ENCODE data around the gene RIPPLY2.
A peak's percentile ranks its signal among the peaks of the same experiment; 100 is the strongest.
"Not testable (repeated sequence)": the region's sequence is repeated elsewhere in the genome, so short reads cannot be mapped to it uniquely, and the experiment has no call there.

RIPPLY2 gene

DNA sequence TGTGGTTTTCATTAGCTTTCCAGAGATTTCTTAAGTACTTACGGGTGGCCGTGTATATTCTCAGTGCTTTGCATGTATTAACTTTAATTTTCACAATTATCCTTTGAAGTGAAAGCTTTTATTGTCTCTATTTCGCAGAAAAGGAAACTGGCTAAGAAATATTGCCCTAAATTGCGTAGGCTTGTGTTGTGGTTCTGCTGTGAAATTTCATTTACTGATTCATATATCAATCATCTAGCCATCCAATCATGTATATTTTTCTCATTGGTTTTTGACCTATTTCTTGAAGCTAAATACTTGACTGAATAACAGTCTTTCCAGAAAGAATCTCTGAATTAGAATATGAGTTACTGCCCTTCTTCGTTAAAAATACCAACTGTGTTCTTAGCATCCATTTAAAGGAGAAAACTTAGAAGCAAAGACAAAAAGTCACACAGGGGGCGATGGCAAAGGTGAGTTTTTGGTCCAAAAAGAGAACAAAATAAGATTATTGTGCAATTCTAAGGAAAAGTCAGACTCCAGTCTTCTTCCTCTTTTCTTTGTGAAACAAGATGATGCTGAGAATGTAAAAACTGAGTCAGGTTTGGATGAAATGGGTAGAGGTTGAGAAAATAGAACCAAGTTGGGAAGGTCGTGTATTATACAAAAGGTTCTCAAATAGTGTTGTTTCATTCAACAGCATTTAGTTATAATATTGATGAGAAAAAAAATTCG, 7.8 kb downstream of the RIPPLY2 start:
- peak; percentile 46 for DNase-seq

DNA sequence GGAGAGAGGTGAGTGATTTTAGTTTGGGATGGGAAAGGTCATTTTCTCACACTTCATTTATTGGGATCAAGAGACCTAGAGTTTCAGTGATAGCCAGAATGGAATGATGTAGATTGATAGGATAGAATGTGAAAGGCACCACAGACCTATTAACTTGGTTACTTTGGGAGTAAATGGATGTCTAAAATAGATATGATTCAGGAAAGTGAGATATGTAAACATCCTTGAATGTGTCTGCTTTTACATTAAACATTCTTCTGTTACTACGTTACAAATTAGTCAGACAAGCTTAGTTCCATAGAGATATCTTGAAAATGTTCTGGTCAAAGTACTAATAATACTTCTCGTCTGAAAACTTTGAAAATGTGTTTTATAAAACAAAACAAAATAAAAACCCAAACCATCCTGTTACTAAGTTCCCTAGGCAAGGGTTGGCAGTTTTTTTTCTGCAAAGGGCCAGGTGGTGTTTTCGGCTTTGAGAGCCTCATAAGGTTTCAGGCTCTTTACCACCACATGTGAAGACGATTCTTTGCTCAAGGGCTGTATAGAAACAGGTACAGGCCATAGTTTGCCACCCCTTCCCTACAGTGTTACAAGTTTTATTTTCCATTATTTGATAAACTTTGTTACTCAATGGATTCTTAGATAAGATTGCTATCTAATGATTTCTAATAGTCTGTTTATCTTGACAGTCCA, 9.8 kb downstream of the RIPPLY2 start:
- no peak for DNase-seq

DNA sequence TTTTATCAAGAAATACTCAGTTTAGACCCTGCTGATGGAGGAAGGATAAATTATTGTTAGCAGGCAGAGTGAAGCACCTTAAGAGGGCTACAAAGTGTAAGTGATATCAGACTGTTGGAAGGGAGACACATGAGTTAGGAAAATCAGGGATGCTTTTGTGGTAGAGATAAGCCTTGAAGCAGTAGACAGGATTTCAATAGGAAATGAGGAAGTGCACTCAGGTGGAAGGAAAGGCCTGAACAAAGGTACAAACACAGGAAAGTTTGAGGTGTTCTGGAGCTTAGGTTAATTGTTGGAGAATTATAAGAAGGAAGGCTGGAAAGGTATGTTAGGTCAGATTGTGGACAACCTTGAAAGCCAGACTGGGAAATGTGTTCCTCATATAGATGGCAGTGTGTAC, 13.9 kb downstream of the RIPPLY2 start:
- DNase-seq, result no peak

DNA sequence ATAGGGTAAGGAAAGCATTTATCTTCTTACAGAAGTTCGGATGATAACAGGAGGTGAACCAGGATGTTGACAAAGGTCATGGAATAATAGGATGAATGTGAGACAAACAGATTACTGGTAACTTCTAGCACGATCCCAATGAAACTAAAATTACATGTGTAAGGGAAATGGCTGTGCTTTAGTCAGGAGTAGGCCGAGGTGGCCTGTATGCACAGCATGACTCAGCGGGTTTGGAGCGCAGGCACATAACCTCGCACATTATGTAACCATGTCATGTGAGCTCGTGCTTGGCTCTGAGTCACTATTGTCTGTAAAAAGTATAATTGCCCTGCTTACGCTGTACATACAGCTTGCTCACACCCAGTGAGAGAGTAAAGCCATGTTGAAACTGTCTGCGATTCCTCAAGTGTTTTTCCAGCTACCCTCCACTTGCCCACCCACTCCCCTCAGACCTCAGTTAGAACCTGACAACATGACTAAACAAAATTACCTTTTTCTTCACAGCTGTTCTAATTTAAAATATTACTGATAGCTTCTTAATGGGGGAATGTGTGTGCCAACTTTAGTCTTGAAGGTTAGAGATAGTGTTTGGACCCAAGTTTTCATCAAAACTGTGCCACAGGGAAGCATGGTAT, 14.5 kb downstream of the RIPPLY2 start:
- DNase-seq, result peak; percentile 51

DNA sequence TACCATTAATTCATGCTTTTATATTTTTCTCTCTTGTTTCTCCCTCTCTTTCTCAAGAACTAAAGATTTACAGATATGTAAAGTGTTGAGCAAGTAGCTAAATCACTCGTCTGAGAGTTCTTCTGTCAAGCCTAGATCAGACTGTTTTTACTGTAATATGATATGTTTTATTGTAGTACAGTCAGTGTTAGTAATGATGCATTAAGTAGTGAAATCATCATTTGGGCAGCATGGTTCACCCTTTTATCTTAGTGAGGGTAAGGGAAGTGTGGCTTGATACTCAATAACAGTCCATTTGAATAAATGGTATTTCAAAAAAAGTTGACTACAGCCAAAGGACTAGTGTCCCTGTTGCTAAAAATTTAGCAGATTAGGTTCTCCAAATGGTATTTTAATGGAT, 15.5 kb downstream of the RIPPLY2 start:
- no peak for DNase-seq

DNA sequence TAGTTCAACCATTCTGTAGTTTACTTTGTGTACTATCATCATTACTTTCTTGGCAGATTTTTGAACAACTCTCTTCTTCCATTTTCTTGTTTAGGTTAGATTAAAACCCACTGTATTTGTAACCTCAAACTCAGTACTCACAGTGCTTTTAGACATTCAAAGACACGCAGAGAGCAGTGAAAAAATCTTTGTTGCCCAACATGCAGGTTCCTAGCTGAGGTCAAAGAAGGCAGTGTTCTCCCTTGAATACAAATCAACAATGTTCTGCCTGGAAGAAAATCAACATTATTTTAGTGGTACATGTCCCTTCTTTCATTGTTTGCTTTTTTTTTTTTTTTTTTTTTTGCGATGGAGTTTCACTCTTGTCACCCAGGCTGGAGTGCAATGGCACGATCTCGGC, 17.5 kb downstream of the RIPPLY2 start:
- DNase-seq, result no peak

DNA sequence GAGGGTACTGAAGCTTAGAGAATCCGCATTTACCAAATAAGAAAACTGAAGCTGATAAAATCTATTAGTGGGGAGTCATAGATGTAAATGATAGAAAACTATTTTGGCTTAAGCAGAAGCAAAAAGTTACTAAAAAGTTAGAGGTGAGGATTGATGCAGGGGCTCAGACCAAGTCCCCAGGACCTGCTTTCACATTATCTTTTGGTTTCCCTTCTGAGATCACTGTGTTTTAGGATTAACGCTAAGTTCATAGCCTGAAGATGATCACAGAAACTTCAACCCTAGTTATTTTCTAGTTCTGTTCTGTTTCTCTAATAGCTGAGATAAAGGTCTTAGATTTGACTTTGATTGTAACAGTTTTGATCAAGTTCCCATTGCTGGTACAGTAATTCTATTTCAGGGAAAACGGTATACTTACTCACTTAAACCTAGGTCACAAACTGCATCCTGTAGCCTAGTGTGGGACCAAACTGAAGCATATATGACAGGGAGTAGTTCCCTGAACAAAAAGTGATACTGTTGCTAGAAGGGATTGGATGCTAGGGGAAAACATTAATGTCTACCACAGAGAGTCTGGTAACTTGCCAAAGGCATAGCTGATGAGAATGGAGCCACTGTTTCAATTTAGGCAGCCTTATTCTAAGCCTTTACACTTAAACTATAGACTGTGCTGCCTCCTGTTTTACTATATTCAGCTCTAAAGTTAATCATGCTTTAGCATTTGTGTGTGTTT, 19.4 kb downstream of the RIPPLY2 start:
- no peak for DNase-seq

DNA sequence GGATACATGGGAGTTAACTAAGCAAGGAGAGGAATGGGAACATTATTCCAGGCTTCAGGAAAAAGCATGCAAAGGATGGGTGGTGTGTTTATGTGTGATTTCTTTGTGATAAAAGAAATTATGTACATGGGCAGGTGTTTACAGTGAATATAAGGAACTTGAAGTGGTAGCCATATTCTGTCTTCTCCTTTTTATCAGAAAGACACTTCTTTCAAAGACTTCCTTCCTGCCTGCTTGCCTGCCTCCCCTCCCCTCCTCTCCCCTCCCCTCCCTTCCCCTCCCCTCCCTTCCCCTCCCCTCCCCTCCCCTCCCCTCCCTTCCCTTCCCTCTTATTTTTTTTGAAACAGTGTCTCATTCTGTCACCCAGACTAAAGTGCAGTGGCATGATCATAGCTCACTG, 20.7 kb downstream of the RIPPLY2 start:
- DNase-seq, result peak; percentile 64

DNA sequence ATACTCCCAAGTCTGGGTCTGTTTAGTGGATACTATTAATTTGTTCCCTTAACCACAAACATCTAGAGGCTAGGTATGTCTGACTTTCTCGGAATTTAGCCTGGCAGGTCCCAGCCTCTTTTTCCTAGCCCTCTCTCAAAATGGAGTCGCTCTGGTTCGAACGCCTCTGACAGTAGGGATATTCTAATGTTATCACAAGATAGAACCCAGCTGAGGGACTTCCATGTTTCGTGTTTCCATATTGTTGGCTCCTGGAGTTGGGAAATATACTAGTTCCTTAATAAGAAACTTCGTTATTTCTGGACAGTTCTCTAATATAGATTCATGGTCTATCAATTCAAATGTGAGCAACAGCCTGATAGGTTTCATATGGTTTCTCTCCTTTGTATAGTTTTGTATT, 22.7 kb downstream of the RIPPLY2 start:
- DNase-seq, result no peak

DNA sequence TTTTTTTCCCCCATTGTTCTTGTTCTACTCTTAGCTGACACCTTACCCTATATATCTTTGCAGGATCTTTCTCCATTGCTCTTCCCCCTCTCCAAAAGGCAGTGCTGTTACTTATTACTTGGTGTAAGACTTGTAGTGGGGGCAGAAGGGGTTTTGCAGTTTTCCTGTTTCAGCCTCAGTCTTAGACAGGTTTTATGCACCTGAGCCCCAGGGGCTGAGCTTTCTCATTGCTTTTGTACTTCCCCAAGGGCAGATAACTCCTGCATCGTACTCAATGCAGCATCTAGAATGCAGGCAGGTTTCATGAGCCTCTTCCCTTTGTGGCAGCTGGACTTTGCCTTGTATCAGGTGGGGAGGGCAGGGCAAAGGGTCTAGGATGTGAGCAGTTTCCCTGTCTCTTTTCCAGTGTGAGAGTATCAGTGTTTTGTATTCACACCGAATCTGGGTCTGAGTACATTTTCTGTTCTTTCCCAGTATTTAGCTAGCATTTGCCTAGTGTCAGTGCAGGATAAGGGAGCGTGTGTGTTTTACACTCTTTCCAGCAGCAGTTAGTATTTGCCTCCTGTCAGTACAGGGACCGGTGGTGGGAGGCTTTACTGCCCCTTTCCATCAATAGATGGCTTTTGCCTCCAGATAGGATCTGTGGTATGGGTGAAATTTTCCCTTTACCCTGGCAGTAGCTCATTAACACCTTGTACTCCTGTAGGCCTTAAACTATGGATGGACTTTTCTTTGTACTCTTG, 25.9 kb downstream of the RIPPLY2 start:
- no peak for DNase-seq

DNA sequence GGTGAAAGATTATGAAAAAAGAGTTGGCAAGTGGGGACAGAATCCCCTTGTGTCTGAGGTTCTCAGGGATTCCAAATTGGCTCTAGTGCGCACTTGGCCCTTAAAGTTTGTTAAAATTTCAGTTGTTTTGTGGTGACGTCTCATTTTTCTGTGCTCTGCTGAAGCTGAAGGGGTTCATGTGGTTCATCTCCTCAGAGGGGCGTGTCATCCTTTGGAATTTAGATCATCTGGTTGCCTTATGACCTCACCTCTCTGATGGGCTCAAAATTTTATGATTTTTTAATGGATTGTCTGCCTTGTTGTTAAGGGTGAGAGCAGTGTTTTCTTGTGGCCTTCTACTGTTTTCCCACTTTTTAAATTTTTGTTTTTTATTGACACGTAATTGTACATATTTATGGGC, 26.6 kb downstream of the RIPPLY2 start:
- no peak for DNase-seq

DNA sequence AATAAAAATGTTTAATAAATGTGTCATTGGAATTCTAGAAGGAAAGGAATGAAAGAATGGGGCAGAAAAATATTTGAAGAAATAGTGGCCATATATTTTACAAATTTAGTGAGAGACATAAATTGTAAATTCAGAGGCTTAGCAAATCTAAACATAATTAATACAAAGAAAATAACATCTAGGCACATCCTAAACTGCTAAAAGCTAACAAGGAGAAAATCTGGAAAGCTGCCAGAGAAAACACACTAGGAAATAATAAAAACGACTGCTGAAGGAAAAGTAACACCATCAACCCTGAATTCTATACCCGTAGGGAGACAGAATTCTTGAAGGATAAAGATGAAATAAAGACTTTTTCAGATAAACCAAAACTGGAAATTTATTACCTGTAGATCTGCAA, 30.1 kb downstream of the RIPPLY2 start:
- no peak for DNase-seq

DNA sequence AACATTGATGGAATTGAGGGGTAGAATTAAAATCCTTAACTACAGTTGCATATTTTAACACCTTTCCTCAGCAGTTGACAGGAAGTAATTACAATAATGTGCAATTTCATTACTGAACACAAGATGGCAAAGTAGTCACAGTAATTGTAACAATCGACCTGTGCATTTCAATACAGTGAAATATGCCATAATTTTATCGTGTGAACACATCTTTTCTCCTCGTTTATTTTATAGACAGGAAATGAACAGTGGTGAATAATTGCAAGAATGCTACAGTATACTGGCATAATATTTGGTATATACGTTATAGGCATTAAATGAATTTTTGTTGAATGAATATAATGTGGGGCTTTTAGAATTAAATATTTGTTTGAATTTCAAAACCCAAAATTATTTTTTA, 31.4 kb downstream of the RIPPLY2 start:
- DNase-seq, result peak; percentile 91

DNA sequence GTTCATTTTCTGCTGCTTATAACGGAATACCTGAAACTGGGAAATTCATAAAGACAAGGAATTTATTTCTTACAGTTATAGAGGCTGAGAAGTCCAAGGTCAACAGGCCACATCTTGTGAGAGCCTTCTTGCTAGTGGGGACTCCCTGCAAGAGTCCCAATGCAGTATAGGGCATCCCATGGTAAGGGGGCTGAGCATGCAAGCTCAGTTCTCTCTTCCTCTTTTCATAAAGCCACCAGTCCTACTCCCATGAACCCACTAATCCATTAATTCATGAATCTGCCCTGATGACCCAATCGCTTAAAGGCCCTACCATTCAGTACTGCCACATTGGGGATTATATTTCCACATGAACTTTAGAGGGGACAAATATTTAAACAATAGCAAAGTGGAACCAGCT, 32.8 kb downstream of the RIPPLY2 start:
- peak; percentile 27 for DNase-seq

DNA sequence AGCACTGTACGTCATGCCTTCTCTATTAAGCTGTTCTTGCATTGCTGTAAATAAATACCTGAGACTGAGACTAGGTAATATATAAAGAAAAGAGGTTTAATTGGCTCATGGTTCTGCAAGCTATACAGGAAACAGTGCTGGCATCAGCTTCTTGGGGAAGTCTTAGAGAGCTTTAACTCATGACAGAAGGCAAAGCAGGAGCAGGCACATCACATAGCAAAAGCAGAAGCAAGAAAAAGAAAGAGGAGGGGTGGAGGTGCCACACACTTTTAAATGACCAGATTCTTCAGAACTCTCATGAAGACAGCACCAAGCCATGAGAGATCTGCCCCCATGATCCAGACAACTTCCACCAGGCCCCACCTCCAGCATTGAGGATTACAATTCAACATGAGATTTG, 36.5 kb downstream of the RIPPLY2 start:
- no peak for DNase-seq

DNA sequence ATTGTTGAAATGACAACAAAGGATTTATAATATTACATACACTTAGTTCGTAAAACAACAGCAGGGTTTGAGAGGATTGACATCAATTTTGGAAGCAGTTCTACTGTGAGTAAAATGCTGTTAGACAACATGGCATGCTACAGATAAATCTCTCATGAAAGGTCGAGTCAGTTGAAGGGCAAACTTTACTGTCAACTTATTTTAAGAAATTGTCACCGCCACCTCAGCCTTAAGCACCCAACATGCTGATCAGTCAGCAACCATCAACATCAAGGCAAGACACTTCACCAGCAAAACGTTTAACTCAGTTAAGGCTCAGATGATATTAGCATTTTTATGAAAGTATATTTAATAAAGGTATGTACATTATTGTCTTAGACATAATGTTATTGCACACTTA, 37.4 kb downstream of the RIPPLY2 start:
- DNase-seq, result no peak

DNA sequence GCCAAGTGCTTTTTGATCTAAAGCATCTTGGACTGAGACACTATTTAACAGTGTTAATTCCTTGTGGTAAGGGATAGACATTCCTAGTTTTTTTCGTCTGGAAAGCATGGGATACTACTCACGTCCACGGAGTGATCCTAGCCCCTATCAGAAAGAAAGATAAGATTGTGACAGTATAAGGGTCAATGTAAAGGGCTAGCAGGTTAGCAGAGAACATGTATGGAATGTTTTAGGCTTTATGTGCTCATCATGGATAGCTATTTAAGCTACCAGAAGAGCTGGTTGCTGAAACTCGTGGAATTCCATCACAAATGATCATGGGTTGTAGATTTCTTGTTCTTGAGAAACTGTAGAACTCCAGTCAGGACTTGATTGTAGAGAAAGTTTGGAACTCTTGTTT, 38.4 kb downstream of the RIPPLY2 start:
- no peak for DNase-seq

DNA sequence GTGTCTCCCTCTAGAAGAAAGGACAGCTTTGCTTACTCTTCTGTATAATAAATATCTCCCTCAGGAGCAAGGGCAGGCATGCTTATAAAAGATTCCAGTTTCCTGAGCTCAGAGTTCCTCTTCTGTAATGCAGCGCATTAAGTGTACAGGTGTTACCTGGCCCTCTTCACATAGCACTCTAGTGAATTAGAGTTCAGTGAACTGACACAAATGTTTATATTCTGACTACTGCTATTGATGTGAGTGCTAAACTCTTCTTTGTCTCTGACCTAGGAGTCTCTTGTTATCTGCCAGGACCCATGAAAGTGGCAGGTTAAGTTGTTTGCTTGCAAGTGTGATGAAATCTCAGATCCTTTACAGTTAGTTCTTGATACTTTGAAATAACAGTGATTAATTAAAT, 39.9 kb downstream of the RIPPLY2 start:
- no peak for DNase-seq

DNA sequence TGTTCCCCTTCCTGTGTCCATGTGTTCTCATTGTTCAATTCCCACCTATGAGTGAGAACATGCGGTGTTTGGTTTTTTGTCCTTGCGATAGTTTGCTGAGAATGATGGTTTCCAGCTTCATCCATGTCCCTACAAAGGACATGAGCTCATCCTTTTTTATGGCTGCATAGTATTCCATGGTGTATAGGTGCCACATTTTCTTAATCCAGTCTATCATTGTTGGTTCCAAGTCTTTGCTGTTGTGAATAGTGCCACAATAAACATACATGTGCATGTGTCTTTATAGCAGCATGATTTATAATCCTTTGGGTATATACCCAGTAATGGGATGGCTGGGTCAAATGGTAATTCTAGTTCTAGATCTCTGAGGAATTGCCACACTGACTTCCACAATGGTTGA, 43.9 kb downstream of the RIPPLY2 start:
- not testable (repeated sequence) for DNase-seq

DNA sequence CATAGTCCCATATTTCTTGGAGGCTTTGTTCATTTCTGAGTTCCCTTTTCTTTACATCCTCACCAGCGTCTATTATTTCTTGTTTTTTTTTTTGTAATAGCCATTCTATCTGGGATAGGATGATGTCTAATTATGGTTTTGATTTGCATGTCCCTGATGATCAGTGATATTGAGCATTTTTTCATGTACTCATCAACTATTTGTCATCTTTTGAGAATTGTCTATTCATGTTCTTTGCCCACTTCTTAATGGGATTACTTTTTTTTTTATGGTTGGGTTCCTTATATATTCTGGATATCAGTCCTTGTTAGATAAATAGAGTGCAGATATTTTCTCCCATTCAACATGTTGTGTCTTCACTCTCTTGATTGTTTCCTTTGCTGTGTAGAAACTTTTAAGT, 48.5 kb downstream of the RIPPLY2 start:
- no peak for DNase-seq

DNA sequence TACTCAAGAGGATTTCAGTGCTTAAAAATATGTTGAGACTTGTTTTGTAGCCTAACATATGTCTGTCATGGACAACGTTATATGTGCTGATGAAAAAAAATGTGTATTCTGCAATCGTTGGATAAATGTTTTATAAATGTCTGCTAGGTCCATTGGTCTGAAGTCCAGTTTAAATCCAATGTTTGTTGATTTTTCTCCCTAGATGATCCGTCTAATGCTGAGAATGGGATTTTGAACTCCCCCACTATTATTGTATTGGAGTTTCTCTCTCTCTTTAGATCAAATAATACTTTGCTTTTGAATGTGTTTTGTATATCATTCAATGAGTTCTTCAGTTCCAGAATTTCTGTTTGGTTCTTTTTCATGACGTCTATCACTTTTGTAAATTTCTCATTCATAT, 51.2 kb downstream of the RIPPLY2 start:
- no peak for DNase-seq

DNA sequence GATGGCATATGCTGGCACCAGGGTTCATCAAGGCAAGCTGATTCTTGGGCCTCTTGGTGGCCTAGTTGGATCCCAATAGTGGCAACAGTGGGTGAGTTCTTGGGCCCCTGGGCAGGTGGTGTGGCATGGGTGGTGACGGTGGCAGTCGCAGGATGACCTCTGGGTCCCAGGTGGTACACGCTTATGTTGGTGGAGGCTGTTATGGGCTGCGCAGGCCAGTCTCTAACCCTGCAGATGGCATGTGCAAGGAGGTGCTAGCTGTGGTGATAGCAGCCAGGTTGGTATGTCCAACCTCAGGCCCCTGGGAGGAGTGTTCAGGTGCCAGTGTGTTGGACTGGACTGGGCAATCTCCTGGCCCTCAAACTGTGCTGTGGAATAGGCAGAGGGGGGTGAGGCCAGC, 52.5 kb downstream of the RIPPLY2 start:
- DNase-seq, result no peak

Measured in OCI-M1 (cell line).